Neural cell (in vitro differentiated cells): ENCODE results near the gene ADARB2.

Experiments
- CTCF ChIP-seq: fragments of 450-650 bp; IDR thresholded peaks from 2 replicates; pipeline ENCODE4 v1.5.1; 2014; ENCODE audit warnings: antibody characterized with exemption, mild to moderate bottlenecking, moderate library complexity; ENCODE audit not compliant: poor library complexity, severe bottlenecking
- MXI1 ChIP-seq: fragments of 450-650 bp; conservative IDR thresholded peaks from 2 replicates; pipeline ENCODE4 v1.6.1; 2014; ENCODE audit warnings: antibody characterized with exemption, mild to moderate bottlenecking; ENCODE audit not compliant: poor library complexity, severe bottlenecking
- POLR2AphosphoS5 ChIP-seq: IDR thresholded peaks from 2 replicates; pipeline ENCODE4 v1.6.1; 2012
- REST ChIP-seq: IDR thresholded peaks from 2 replicates; pipeline ENCODE4 v1.6.1; 2012; ENCODE audit warnings: borderline replicate concordance
- TAF1 ChIP-seq: IDR thresholded peaks from 2 replicates; pipeline ENCODE4 v1.6.1; 2012; ENCODE audit warnings: low read depth

GRCh38 chr10:1363446-1364121 is 373.7 kb downstream of the ADARB2 start:
- TF ChIP-seq CTCF: no peak
- no peak for TF ChIP-seq POLR2AphosphoS5
- no peak for TF ChIP-seq MXI1
- TF ChIP-seq TAF1: no peak
- TF ChIP-seq REST: no peak
